ENCODE data around the gene DCBLD1.

Gene DCBLD1

DNA sequence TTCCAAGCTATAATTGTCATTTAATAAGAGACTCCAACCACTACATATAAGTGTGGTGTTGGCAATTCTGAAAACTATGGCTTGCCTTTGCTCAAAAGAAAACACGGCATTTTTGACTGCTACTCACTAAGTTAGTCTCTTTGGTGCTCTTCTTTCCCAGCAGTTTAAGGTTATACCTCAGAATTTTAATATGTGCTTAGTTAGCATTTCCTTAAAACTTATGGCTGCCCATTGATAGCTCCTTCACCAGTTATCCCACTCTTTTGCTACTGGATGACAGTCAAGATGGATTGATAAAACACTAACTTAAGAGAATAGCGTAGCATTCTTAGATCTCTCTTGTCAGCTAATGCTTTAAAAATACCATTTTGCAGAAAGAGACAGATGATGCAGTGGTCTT, 85.8 kb downstream of the DCBLD1 start:
- DNase-seq: no peak

DNA sequence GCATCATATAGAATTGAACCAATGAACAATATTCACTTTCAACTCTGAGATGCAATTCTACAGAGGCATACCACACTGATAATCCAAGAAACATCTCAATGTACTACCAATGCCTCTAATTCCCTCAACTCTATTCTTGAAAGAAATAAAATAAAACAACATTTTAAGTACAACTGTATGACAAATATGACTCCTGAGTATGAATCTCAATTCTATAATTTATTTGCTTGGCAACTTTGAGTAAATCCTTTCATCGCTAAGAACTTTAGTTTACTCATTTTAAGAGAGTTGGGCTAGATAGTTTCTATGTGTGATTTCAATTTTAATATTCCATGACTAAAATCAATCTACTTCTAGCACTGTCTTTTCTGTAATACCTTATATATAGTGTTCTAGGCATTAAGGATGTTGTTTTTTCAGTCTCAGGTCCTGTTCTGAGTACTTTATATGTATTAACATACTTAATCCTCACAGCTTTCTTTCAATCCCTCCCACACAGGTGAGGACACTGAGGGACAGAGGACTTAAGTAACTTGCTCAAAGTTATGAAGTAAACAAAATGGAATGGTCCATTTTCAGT, 86.4 kb downstream of the DCBLD1 start:
- no peak for DNase-seq

DNA sequence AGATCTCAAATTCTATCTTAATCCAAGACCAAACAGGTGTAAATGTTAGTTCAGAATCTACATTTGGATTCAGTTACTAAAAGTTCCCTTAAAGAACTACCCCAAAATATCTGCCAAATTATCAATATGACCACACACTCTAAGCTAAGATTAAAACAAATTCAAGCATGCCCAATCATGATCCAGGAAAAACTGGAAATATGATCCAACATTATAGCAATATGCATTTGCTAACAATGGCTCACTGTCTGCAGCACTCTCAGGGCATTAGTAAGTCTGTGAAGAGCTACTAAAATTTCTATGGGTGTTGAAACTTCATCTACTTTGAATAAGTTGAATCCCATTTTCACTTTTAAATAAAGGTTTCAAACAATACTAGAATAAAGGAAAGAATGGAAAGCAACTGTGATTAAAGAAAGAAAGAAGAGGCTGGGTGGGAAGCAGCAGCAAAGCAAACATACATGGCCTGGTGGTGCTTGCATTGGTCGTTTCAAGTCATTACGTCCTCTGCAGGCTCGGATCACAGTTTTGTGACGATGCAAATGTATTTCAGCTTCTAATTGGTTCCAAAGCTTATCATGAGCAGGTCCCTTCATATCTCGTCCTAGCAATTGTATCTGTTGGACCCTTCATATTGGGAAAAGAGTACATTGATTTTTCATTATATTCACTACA, 90.7 kb downstream of the DCBLD1 start:
- DNase-seq: no peak

DNA sequence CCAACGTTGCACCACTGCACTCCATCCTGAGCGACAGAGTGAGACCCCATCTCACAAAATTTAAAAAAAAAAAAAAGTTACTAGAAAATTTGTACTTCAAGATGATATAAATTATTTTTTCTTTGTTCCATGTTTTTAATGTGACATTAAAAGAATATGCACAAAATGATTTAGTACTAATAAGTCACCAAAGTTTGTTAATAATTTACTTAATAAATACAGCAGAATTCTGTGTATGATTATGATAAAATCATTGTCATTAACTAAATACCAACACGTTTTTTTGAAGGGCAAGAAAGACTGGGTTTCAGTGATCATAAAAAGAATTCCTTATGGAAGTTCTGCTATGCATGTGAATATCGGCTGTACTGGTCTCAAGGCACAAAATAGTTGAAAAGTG, 91.7 kb downstream of the DCBLD1 start:
- DNase-seq: no peak

DNA sequence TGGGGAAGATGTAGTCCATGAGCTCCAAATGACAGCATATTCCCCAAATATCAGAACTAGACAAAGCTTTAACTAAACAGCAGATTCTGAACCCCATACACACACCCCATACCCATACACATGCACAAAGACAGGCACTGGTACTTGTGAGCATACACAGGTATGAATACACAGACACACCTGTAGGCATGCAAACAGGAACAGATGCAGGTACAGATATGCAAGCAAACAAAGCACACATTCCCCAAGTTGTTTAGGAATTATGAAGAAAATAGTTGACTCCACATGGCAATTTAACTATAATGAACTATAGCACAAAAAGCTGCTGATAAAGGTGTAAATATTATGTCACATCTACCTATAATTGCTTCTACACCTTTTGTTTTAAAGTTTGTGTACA, 103.2 kb downstream of the DCBLD1 start:
- no peak for DNase-seq

DNA sequence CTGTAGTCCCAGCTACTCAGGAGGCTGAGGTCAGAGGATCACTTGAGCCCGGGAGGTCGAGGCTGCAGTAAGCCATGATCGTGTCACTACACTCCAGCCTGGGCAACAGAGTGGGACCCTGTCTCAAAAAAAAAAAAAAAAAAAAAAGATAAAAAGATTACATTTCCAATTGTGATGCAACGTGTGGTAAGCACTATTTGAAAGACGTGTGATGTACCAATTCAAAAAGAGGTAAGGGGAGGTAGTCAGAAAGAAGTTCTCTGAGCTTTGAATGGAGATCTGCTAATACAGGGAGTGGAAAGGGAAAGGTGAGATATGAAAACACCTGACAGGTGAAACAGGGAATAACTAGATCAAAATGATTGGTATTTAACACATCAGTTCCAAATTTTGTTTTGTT, 108.0 kb downstream of the DCBLD1 start:
- no peak for DNase-seq

DNA sequence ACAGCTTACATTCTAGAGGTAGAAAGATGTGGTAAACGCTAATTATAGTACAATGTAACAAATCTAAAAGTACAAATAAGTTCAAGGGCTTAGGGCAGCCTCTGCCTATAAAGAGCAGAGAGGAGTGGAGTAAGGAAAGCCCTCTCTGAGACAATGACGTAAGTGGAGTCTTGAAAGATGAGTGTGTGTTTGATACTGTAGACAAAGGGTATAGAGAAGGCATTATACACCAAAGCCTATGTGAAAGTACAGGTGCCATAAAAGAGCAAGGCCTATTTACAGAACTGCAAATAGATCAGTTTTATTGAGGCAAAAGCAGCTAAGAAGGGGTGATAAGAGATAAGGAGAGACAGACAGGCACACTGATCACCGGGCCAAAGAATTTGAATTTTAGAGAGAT, 108.9 kb downstream of the DCBLD1 start:
- no peak for DNase-seq

DNA sequence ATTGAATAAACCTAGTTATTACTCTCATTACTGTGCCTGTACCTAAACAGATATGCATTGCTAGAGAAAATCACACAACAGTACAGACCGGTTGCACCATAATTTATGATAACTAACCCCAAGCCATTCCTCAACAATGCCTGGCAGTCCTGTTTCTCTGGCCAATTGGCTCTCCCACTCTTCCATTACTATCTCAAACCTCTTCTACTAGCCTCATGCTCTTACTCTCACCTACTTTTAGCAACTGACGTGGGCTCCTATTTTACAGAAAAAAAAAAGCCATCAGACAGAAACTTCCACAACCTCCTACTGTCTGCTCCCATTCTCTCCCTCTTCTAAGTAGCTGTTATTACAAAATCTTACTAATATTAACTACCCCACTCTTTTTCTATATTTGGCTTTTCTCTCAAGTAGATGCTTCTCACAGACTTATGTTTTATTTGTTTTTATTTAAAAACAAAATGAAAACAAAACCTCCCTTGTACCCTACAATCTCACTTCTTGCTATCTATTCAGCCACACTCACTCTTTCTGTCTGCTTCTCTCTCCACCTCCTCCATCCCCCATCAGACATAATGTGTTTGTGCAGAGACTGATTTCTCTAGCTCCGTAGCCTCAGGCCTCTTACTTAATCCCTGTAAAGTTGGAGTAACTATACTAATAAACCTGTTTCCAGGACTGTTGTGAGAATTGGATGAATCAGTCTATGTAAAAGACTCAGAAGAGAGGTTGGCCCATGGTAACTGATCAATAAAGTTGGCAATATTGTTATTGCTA, 110.7 kb downstream of the DCBLD1 start:
- no peak for DNase-seq

DNA sequence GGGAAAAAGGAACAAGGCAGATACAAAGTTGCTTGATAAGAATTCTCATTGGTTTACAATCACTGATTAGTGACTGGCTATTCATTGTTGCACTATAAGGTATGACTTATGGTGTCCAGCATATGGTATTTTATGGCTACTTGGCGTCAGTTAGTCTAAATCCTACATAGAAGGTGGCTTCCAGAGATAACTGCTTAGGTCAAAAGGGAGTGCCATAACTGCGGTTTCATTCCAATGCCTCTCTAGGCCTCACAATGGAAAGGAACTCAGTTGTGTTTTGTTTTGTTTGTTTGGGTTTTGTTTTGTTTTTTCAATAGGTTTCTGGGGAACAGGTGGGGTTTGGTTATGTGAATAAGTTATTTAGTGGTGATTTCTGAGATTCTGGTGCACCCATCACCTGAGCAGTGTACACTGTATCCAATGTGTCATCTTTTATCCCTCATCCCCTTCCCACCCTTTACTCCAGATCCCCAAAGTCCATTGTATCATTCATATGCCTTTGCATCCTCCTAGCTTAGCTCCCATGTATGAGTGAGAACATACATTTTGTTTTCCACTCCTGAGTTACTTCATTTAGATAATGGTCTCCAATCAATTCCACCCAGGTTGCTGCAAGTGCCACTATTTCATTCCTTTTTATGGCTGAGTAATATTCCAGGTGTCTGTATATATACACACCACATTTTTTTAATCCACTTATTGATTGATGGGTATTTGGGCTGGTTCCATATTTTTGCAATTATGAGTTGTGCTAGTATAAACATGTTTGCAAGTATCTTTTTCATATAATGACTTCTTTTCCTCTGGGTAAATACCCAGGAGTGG, 112.8 kb downstream of the DCBLD1 start:
- DNase-seq: no peak

DNA sequence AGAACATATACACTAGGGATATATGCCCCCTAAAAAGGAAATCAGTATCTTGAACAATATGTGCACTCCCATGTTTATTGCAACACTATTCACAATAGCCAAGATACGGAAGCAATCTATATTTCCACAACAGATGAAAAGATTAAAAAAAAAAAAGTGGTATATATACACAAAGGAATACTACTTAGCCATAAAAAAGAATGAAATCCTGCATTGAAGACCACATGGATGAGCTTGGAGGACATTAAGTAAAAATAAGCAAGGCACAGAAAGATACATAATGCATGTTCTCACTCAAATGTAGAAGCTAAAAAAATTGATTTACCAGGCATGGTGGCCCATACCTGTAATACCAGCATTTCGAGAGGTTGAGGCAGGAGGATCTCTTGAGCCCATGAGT, 115.3 kb downstream of the DCBLD1 start:
- no peak for DNase-seq
